Measurements from ENCODE around the gene SH3RF3.

SH3RF3 gene

DNA sequence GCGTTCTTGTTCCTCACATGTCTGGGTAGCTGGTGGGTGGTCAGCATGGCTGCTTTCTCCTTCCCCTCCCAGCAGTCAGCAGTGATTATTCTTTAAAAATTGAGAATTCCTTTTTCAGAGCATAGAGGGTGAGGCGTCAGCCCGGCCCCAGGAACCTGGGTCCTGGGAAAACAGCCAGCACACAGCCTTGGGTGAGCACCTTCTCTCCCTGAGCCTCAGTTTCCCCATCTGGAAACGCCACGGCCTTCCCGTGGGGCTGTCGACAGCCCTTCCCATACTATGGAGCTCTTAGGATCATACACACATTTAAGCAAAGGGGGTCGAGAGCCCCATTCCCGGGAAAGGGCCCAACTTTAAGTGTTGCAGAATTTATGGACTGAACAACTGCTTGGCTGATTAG is 73.5 kb downstream of the SH3RF3 start:
- no peak overlapping the region for H3K27ac ChIP-seq (ENCODE audit: poor library complexity, severe bottlenecking)
- no peak overlapping the region for H3K4me3 ChIP-seq (ENCODE audit: severe bottlenecking)
- H3K36me3 ChIP-seq (ENCODE audit: low read depth) = no peaks in the 10 kb centered on the region
- no peaks in the 10 kb centered on the region for H3K4me1 ChIP-seq (ENCODE audit: insufficient read depth, poor library complexity, severe bottlenecking)
- H3K9me3 ChIP-seq (ENCODE audit: severe bottlenecking) = no peaks in the 10 kb centered on the region
- ATAC-seq (ENCODE audit: low read depth) (no peak), DNase-seq (ENCODE audit: low spot score) (no peak)
- TF ChIP-seq CTCF (IDR thresholded peaks at IDR 0.05; ENCODE audit: poor library complexity, severe bottlenecking) = no peak
- no peaks in the 10 kb centered on the region for H3K27me3 ChIP-seq (ENCODE audit: insufficient read depth, poor library complexity, severe bottlenecking)

GRCh38 chr2:109203246-109204011 is 74.4 kb downstream of the SH3RF3 start:
- DNase-seq (ENCODE audit: low spot score) (no peak), ATAC-seq (ENCODE audit: low read depth) (no peak)
- Histone ChIP-seq H3K9me3 (ENCODE audit: severe bottlenecking) (no peaks in the 10 kb centered on the region), H3K4me1 (ENCODE audit: insufficient read depth, poor library complexity, severe bottlenecking) (no peaks in the 10 kb centered on the region), H3K4me3 (ENCODE audit: severe bottlenecking) (no peak overlapping the region), H3K27me3 (ENCODE audit: insufficient read depth, poor library complexity, severe bottlenecking) (no peaks in the 10 kb centered on the region), H3K36me3 (ENCODE audit: low read depth) (no peaks in the 10 kb centered on the region), H3K27ac (ENCODE audit: poor library complexity, severe bottlenecking) (no peak overlapping the region)
- TF ChIP-seq CTCF (IDR thresholded peaks at IDR 0.05; ENCODE audit: poor library complexity, severe bottlenecking) = no peak

- ATAC-seq (ENCODE audit: low read depth) (no peak), DNase-seq (ENCODE audit: low spot score) (no peak)
- H3K27me3 ChIP-seq (ENCODE audit: insufficient read depth, poor library complexity, severe bottlenecking) = no peaks in the 10 kb centered on the region
- peaks cover 9% of the 10 kb centered on the region for H3K4me1 ChIP-seq (ENCODE audit: insufficient read depth, poor library complexity, severe bottlenecking)
- no peaks in the 10 kb centered on the region for H3K36me3 ChIP-seq (ENCODE audit: low read depth)
- TF ChIP-seq CTCF (IDR thresholded peaks at IDR 0.05; ENCODE audit: poor library complexity, severe bottlenecking) = no peak
- H3K9me3 ChIP-seq (ENCODE audit: severe bottlenecking) = no peaks in the 10 kb centered on the region
- H3K27ac ChIP-seq (ENCODE audit: poor library complexity, severe bottlenecking) = no peak overlapping the region
- H3K4me3 ChIP-seq (ENCODE audit: severe bottlenecking) = no peak overlapping the region
Observed at GRCh38 chr2:109204412-109204811, 75.4 kb downstream of the SH3RF3 start.

- DNase-seq (ENCODE audit: low spot score) = no peak
- H3K9me3 ChIP-seq (ENCODE audit: severe bottlenecking) = no peaks in the 10 kb centered on the region
- no peaks in the 10 kb centered on the region for H3K27me3 ChIP-seq (ENCODE audit: insufficient read depth, poor library complexity, severe bottlenecking)
- H3K4me1 ChIP-seq (ENCODE audit: insufficient read depth, poor library complexity, severe bottlenecking) = peaks cover 17% of the 10 kb centered on the region
- no peak for ATAC-seq (ENCODE audit: low read depth)
- H3K36me3 ChIP-seq (ENCODE audit: low read depth) = no peaks in the 10 kb centered on the region
- TF ChIP-seq CTCF (IDR thresholded peaks at IDR 0.05; ENCODE audit: poor library complexity, severe bottlenecking) = no peak
- H3K4me3 ChIP-seq (ENCODE audit: severe bottlenecking) = no peak overlapping the region
- H3K27ac ChIP-seq (ENCODE audit: poor library complexity, severe bottlenecking) = no peak overlapping the region
Observed at GRCh38 chr2:109205447-109205846, 76.4 kb downstream of the SH3RF3 start.

DNA sequence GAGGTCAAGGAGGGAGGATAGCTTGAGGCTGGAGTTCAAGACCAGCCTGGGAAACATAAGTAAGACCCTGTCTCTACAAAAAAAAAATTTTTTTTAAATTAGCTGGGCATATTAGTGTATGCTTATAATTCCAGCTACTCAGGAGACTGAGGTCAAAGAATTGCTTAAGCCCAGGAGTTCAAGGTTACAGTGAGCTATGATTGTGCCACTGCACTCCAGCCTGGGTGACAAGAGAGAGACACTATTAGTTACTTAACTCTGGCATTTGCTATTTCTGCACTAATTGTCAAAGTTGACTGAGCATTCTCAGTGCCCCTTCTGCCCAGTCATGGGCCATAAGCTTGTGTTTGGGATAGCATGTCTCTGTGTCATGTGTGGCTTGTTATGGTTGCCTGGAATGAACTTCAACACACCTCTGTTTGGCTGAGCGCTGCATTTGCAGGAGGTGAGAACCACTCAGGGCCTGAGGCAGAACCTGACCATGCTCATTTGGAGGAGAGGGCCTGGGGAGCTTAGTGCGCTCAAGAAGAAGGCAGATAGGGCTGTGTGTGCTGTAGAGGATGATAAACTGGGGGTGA is 77.7 kb downstream of the SH3RF3 start:
- DNase-seq (ENCODE audit: low spot score) (no peak), ATAC-seq (ENCODE audit: low read depth) (no peak)
- H3K27me3 ChIP-seq (ENCODE audit: insufficient read depth, poor library complexity, severe bottlenecking) = no peaks in the 10 kb centered on the region
- no peak overlapping the region for H3K27ac ChIP-seq (ENCODE audit: poor library complexity, severe bottlenecking)
- no peaks in the 10 kb centered on the region for H3K9me3 ChIP-seq (ENCODE audit: severe bottlenecking)
- peaks cover 23% of the 10 kb centered on the region for H3K4me1 ChIP-seq (ENCODE audit: insufficient read depth, poor library complexity, severe bottlenecking)
- no peak overlapping the region for H3K4me3 ChIP-seq (ENCODE audit: severe bottlenecking)
- no peak for TF ChIP-seq CTCF (IDR thresholded peaks at IDR 0.05; ENCODE audit: poor library complexity, severe bottlenecking)
- no peaks in the 10 kb centered on the region for H3K36me3 ChIP-seq (ENCODE audit: low read depth)

All from RWPE2 (cell line).